BJ (cell line): Measurements from ENCODE around the gene ERCC6. TPM values are rescaled to one million over a fixed set of nuclear protein-coding genes. Genes with fewer than 3 reads are reported as not detected.

ENCODE experiments used
- CTCF ChIA-PET: fragments of 350-600 bp; formaldehyde crosslinking; extraction: SDS; loops from one replicate; lab custom pipeline; 2021; ENCODE audit warnings: antibody characterized with exemption, inconsistent platforms; lab: Yijun Ruan, JAX
- POLR2A ChIA-PET: fragments of 300-600 bp; sonication (Branson Sonifier 250); formaldehyde crosslinking; extraction: SDS; loops from one replicate; lab custom pipeline; 2021; ENCODE audit warnings: antibody characterized with exemption; lab: Charles Lee
- DNase-seq: peaks from one replicate; pipeline ENCODE4 v3.0.0-alpha.2; 2011; ENCODE audit warnings: low read depth
- H3K27me3 ChIP-seq: 2 replicates; pipeline ENCODE4 v1.6.0; 2011; ENCODE audit warnings: low read length; ENCODE audit not compliant: control insufficient read depth, insufficient read depth
- H3K36me3 ChIP-seq: 2 replicates; pipeline ENCODE4 v1.5.1; 2011; ENCODE audit warnings: low read length; ENCODE audit not compliant: control insufficient read depth, insufficient read depth
- H3K4me3 ChIP-seq: 2 replicates; pipeline ENCODE4 v1.5.1; 2011; ENCODE audit warnings: low read depth, mild to moderate bottlenecking, control low read depth, low read length
- polyA plus RNA-seq: library from polyadenylated mRNA; depleted of rRNA; stranded (reverse); fragments of >200 nt; gene quantifications from 2 replicates; pipeline ENCODE4 v1.2.3, GENCODE V29; 2011
- TF ChIP-seq, protein P1 (sequence below): IDR thresholded peaks from 2 replicates; pipeline ENCODE4 v1.5.1; 2011; ENCODE audit warnings: low read depth, mild to moderate bottlenecking, control low read depth, inconsistent platforms, low read length, moderate library complexity; ENCODE audit not compliant: insufficient read depth

The ERCC6 gene
- polyA plus RNA-seq, 1 experiment: 26.1 TPM

DNA sequence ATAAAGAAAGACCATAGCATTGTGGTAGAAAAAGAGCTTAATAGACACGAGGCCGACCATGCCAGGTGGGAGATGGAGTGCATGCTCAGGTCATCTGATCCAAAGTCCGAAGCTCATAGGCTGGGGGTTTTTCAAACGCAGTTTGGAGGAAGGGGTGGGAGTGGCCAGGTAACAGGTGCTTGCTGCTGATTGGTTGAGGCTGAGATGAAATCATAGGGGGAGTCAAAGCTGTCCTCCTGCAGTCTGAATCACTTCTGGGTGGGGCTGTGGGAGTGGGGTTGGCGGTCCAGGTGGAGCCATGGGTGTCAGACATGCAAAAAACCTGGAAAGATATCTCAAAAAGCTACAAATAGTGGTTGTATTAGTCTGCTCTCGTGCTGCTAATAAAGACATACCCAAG, 2.8 kb upstream of the ERCC6 start:
- POLR2A ChIA-PET: no interaction called here
- TF ChIP-seq, protein P1, sequence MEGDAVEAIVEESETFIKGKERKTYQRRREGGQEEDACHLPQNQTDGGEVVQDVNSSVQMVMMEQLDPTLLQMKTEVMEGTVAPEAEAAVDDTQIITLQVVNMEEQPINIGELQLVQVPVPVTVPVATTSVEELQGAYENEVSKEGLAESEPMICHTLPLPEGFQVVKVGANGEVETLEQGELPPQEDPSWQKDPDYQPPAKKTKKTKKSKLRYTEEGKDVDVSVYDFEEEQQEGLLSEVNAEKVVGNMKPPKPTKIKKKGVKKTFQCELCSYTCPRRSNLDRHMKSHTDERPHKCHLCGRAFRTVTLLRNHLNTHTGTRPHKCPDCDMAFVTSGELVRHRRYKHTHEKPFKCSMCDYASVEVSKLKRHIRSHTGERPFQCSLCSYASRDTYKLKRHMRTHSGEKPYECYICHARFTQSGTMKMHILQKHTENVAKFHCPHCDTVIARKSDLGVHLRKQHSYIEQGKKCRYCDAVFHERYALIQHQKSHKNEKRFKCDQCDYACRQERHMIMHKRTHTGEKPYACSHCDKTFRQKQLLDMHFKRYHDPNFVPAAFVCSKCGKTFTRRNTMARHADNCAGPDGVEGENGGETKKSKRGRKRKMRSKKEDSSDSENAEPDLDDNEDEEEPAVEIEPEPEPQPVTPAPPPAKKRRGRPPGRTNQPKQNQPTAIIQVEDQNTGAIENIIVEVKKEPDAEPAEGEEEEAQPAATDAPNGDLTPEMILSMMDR: no peak
- no peak for DNase-seq
- Histone ChIP-seq H3K27me3 (no peaks in the 10 kb centered on the region), H3K36me3 (no peaks in the 10 kb centered on the region), H3K4me3 (no peak overlapping the region)
- CTCF ChIA-PET: interaction anchor here (1.0 to 2.0 kb wide), 3 partner anchors 10 to 886 kb away, joined by 3 to 10 read pairs (median 3); no protein-coding TSS in a partner anchor

DNA sequence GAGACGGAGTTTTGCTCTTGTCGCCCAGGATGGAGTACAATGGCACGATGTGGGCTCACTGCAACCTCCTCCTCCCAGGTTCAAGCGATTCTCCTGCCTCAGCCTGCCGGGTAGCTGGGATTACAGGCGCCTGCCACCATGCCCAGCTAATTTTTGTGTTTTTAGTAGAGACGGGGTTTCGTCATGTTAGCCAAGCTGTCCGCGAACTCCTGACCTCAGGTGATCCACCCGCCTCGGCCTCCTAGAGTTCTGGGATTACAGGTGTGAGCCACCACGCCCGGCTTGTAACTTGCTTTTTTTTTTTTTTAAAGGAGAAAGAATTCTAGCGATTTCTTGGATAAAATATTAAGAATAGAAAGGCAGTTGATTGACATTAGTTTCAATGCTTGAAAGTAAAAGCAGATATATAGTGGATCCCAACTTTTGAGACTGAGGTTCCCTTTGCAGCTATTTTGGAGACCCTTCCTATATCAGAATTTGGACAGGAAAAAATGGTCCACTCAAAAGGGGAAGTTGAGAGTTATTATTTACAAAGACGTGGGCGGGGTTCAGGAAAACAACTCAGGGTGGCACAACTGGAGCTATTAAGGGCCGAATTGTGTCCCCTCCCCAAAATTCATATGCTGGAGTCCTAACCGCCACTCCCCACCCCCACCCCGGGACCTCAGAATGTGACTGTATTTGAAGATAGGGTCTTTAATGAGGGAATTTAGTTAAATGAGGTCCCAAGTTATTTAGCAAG, 1.3 kb upstream of the ERCC6 start:
- no peak overlapping the region for H3K4me3 ChIP-seq
- CTCF ChIA-PET: interaction anchor here (0.6 to 2.0 kb wide), 5 partner anchors 8 to 133 kb away, joined by 3 to 10 read pairs (median 5); no protein-coding TSS in a partner anchor
- POLR2A ChIA-PET: no interaction called here
- H3K27me3 ChIP-seq: no peaks in the 10 kb centered on the region
- TF ChIP-seq, protein P1: no peak
- no peaks in the 10 kb centered on the region for H3K36me3 ChIP-seq
- no peak for DNase-seq

DNA sequence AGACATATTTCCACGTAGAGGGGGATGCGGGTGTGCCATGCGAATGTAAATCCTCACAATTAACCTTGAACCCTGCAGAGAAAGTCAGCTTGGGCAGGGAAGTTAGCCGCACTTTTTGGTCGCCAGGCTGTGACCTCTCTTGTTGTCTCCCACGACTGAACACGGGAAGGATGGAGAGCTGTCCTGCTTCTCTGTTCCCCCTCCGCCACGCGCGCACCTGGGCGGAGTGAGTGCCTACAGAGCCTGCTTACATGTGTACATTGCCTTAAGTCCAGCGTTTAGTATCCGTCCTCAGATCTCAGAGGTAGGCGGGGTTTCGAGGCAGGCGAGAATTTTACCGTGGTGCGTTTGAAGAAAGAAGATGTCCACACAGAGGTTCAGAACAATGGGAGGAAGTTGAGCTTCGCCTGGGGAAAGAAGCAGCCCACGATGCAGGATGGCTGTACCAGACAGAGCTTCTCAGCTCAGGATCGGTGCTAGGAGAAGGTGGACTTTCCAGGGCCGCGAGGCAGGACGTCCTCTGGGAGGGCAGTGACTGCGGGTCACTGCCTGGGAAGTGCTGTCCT, 482 bp upstream of the ERCC6 start:
- no peak for DNase-seq
- CTCF ChIA-PET: interaction anchor here (0.6 to 2.0 kb wide), 8 partner anchors 9 to 883 kb away, joined by 3 to 7 read pairs (median 3); no protein-coding TSS in a partner anchor
- POLR2A ChIA-PET: interaction anchor here (1.2 kb wide), 1 partner anchor 13 kb away, joined by 14 read pairs; no protein-coding TSS in a partner anchor

DNA sequence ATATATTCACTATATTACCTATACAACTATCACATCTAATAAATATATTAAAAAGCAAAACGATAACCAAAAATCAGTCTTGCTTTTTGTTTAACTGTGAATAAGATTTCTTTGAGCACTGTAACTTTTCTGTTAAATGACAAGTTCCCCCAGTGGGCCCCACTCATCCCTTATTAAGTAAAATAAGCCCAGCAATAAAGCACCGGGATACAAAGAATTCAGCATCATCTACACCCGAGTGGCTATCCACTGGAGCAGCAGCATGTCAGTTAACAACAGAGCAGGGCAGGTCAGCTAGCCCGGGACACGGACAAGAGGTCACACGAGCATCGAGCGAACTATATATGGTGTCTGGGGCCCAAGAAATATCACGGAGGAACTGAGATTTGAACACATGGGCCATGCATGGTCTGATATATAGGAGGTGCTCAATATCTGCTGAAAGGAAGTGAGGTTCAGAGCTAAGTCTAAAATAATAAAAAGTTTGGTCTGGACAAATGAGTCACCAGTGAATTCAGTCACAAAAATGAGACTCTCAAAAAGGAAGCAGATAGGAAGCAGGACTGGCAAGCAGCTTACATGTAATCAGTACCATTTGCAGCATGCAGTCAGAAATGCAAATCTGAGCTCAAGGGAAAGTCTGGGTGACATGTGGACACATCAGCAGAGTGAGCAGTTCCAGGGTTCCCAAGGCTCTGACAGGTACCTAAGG, 4.1 kb downstream of the ERCC6 start:
- H3K36me3 ChIP-seq: peaks cover 12% of the 10 kb centered on the region
- no peaks in the 10 kb centered on the region for H3K27me3 ChIP-seq
- CTCF ChIA-PET: interaction anchor here (1.0 to 1.2 kb wide), 2 partner anchors 12 to 58 kb away, joined by 4 read pairs; no protein-coding TSS in a partner anchor
- TF ChIP-seq, protein P1: no peak
- no peak overlapping the region for H3K4me3 ChIP-seq
- peak; percentile 39 for DNase-seq
- POLR2A ChIA-PET: interaction anchor here (0.6 to 0.7 kb wide), 2 partner anchors 16 to 29 kb away, joined by 3 to 5 read pairs; no protein-coding TSS in a partner anchor

More for the DNA sequence above, 482 bp upstream of the ERCC6 start:
- Histone ChIP-seq H3K27me3 (no peaks in the 10 kb centered on the region), H3K36me3 (no peaks in the 10 kb centered on the region), H3K4me3 (peak overlapping the region; percentile 84)
- TF ChIP-seq, protein P1: no peak
